Activated B cell treated with CpG ODN at 0.5 μM for 24 hours (primary cell): ENCODE measurements around the gene ATAD3A. TPM values are rescaled to one million over a fixed set of nuclear protein-coding genes. Genes with fewer than 3 reads are reported as not detected.
"Not testable (repeated sequence)": the region's sequence is repeated elsewhere in the genome, so short reads cannot be mapped to it uniquely, and the experiment has no call there.

Experiments used
- ATAC-seq: fragments of 200-7000 bp; cut with Tn5 transposase; one replicate; pipeline ENCODE4 v1.10.0; 2021; ENCODE audit warnings: low read depth, mild to moderate bottlenecking, moderate library complexity
- CTCF ChIA-PET: fragments of 350-600 bp; sonication (Branson Sonifier 250); formaldehyde crosslinking; loops from one replicate; lab custom pipeline; 2021; ENCODE audit warnings: antibody characterized with exemption; lab: Charles Lee
- POLR2A ChIA-PET: fragments of 350-600 bp; sonication (Branson Sonifier 250); formaldehyde crosslinking; loops from one replicate; lab custom pipeline; 2021; ENCODE audit warnings: antibody characterized with exemption; lab: Charles Lee
- DNase-seq: peaks from one replicate; pipeline ENCODE4 v3.0.0; 2022
- H3K27ac Mint-ChIP-seq: one replicate; pipeline ENCODE4 v1.8.0; 2020; ENCODE audit warnings: mixed read lengths
- H3K27me3 Mint-ChIP-seq: one replicate; pipeline ENCODE4 v1.8.0; 2021; ENCODE audit warnings: mixed read lengths
- H3K36me3 Mint-ChIP-seq: one replicate; pipeline ENCODE4 v1.8.0; 2021; ENCODE audit warnings: low read depth, mixed read lengths
- H3K4me1 Mint-ChIP-seq: one replicate; pipeline ENCODE4 v1.8.0; 2021; ENCODE audit warnings: mixed read lengths
- H3K4me3 Mint-ChIP-seq: one replicate; pipeline ENCODE4 v1.8.0; 2020; ENCODE audit warnings: mild to moderate bottlenecking, mixed read lengths
- H3K9me3 Mint-ChIP-seq: one replicate; pipeline ENCODE4 v1.8.0; 2020; ENCODE audit warnings: mixed read lengths
- intact Hi-C: fragments of 100-400 bp; cut with micrococcal nuclease; formaldehyde crosslinking; loops from one replicate; pipeline ENCODE4 v1.15.1; 2024
- total RNA-seq: library from RNA; stranded (reverse); gene quantifications from 2 replicates; pipeline ENCODE4 v1.2.3, GENCODE V29; 2022
- TF ChIP-seq, protein P1 (sequence below): fragments of 200-600 bp; IDR thresholded peaks from one replicate; pipeline ENCODE4 v1.8.0; 2022; ENCODE audit warnings: antibody characterized with exemption, mild to moderate bottlenecking

Gene ATAD3A
- total RNA-seq, 1 donor from 2014 or later = 32.4 TPM

DNA sequence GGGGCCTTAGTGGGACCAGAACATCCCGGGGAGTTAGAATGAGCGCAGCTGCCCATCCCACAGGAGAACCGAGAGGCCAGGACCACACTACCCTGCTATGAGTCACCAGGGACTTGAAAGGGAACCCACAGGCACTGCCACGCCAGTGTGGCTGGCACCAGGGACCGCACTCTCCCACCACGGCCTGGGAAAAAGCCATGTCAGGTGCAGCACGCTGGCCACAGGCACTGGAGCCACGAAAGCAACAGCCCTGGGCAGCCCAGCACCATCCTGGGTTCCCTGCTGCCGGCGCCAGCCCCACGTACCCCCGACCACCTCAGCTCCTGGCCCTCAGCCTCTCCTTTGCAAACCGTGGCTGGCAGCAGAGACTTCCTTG lies 42.6 kb downstream of the ATAD3A start:
- CTCF ChIA-PET = no interaction called here
- no peaks in the 10 kb centered on the region for H3K27me3 Mint-ChIP-seq
- ATAC-seq = no peak
- H3K4me1 Mint-ChIP-seq = peaks cover 1% of the 10 kb centered on the region
- no peak overlapping the region for H3K27ac Mint-ChIP-seq
- H3K36me3 Mint-ChIP-seq = peaks cover 2% of the 10 kb centered on the region
- H3K4me3 Mint-ChIP-seq = no peak overlapping the region
- intact Hi-C loops = no loop called here
- no peak for DNase-seq
- TF ChIP-seq, protein P1, sequence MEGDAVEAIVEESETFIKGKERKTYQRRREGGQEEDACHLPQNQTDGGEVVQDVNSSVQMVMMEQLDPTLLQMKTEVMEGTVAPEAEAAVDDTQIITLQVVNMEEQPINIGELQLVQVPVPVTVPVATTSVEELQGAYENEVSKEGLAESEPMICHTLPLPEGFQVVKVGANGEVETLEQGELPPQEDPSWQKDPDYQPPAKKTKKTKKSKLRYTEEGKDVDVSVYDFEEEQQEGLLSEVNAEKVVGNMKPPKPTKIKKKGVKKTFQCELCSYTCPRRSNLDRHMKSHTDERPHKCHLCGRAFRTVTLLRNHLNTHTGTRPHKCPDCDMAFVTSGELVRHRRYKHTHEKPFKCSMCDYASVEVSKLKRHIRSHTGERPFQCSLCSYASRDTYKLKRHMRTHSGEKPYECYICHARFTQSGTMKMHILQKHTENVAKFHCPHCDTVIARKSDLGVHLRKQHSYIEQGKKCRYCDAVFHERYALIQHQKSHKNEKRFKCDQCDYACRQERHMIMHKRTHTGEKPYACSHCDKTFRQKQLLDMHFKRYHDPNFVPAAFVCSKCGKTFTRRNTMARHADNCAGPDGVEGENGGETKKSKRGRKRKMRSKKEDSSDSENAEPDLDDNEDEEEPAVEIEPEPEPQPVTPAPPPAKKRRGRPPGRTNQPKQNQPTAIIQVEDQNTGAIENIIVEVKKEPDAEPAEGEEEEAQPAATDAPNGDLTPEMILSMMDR = no peak
- no peaks in the 10 kb centered on the region for H3K9me3 Mint-ChIP-seq
- POLR2A ChIA-PET = no interaction called here

DNA sequence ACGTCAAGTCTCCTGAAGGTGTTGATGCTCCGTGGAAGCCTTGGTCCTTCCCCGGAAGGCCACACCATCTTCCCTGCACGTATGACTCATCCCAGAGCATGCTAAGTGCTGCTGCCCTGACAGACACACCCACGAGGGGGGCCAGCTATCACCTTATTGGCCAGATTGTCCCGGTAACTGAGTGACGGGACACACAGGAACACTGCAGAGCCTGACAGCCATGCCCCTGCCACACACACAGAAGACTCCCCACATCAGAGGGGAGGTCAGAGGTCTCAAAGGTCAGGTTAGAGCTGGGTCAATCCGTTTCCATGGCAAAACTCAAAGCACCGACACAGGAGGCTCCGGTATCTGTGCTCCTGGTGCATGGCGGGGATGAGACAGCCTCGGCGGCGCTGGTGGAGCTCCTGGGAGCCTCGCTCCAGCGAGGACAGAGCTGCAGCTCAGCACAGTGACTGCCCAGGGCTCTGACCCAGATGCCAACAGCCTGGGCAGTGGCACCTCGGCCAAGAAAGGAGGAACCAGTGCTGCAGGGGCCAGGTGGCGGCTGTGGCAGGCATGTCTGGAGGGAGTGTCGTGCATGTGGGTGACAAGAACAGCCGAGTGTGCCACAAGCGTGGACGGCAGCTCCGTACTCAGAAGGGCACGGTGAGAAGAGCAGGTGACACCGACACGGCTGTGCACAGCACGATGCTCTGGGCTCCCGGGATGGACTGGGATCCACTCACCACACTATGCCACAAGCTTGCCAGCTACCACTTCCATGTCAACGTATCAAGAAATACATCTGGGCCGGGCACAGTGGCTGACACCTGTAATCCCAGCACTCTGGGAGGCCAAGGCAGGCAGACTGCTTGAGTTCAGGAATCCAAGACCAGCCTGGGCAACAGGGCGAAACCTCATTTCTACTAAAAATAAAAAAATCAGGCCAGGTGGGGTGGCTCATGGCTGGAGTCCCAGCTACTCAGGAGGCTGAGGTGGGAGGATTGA lies 43.3 kb downstream of the ATAD3A start:
- peaks cover 2% of the 10 kb centered on the region for H3K36me3 Mint-ChIP-seq
- H3K9me3 Mint-ChIP-seq = no peaks in the 10 kb centered on the region
- intact Hi-C loops = no loop called here
- H3K27ac Mint-ChIP-seq = no peak overlapping the region
- no peak overlapping the region for H3K4me3 Mint-ChIP-seq
- TF ChIP-seq, protein P1 = no peak
- ChIA-PET POLR2A (no interaction called here), CTCF (no interaction called here)
- no peak for ATAC-seq
- DNase-seq = no peak
- H3K27me3 Mint-ChIP-seq = no peaks in the 10 kb centered on the region
- peaks cover 1% of the 10 kb centered on the region for H3K4me1 Mint-ChIP-seq

DNA sequence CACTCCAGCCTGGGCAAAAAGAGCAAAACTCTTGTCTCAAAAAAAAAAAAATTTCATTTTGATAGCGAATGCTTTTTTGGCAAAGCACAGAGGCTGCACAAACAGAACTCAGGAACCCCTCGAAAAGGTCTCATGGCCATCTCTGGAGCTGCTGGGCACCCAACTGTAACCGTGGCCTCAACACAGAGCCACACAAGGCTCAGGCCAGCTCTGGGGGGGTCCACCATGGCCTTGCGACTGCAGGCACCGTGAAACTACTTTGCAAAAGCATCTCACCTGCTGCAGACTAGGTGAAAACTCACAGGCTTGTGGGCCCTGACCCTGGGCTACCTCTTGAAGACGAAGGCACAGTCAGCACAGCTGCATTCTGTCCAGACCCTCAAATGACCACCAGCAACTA lies 44.5 kb downstream of the ATAD3A start:
- intact Hi-C loops = no loop called here
- ATAC-seq = no peak
- TF ChIP-seq, protein P1 = no peak
- no peaks in the 10 kb centered on the region for H3K27me3 Mint-ChIP-seq
- CTCF ChIA-PET = no interaction called here
- POLR2A ChIA-PET = no interaction called here
- H3K4me1 Mint-ChIP-seq = peaks cover 1% of the 10 kb centered on the region
- no peak overlapping the region for H3K4me3 Mint-ChIP-seq
- peaks cover 9% of the 10 kb centered on the region for H3K36me3 Mint-ChIP-seq
- H3K9me3 Mint-ChIP-seq = no peaks in the 10 kb centered on the region
- H3K27ac Mint-ChIP-seq = peak overlapping the region; percentile 41
- DNase-seq = no peak

DNA sequence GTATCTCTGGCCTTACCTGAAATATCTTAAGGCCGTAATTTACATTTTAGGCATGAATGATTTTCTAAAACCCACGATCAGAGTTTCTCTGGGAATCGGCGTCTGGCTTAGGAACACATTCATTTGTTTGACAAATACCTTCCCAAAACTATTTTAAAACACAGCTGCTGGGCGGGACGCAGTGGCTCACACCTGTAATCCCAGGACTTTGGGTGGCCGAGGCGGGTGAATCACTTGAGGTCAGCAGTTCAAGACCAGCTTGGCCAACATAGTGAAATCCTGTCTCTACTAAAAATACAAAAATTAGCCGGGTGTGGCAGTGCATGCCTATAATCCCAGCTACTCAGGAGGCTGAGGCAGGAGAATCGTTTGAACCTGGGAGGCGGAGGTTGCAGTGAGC lies 45.0 kb downstream of the ATAD3A start:
- H3K4me1 Mint-ChIP-seq, CTCF ChIA-PET, ATAC-seq, DNase-seq, H3K27me3 Mint-ChIP-seq, H3K4me3 Mint-ChIP-seq, POLR2A ChIA-PET, H3K9me3 Mint-ChIP-seq, H3K27ac Mint-ChIP-seq, intact Hi-C loops: not testable (repeated sequence)
- peaks cover 14% of the 10 kb centered on the region for H3K36me3 Mint-ChIP-seq

DNA sequence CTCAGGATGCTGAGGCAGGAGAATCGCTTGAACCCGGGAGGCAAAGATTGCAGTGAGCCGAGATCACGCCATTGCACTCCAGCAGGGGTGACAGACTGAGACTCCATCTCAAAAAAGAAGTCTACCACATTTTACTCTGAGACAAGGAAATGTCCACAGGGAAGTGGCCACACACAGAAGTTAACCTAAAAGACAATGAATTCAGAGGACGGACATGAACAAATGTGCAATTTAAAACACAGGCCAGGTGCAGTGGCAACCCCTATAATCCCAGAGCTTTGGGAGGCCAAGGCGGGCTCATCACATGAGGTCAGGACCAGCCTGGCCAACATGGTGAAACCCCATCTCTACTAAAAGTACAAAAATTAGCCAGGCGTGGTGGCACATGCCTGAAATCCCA lies 45.7 kb downstream of the ATAD3A start:
- POLR2A ChIA-PET, H3K4me3 Mint-ChIP-seq, H3K9me3 Mint-ChIP-seq, ATAC-seq, DNase-seq, H3K4me1 Mint-ChIP-seq, CTCF ChIA-PET, intact Hi-C loops, H3K27me3 Mint-ChIP-seq: not testable (repeated sequence)
- Mint-ChIP-seq H3K27ac (peak overlapping the region; percentile 41), H3K36me3 (peaks cover 21% of the 10 kb centered on the region)

DNA sequence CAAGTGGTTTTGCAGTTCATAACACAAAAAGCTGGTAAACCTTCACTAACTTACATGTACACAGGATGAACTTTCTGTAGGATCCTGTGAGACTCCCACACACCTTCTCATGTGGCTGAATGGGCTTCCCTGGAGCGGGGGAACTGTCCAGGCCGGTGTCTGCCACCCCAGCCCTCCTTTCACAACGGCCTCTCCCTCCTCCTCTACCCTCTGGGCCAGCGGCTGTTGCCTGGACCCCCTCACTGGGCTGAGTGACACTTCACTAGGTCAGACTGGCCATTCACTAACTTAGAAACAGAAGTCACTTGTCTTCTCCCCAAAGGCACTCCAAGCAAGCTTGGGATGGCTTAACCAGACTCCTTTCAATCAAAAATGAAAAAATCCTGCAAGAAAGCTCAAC lies 46.6 kb downstream of the ATAD3A start:
- ATAC-seq (no peak), DNase-seq (no peak)
- CTCF ChIA-PET = no interaction called here
- Mint-ChIP-seq H3K4me3 (no peak overlapping the region), H3K4me1 (peaks cover 4% of the 10 kb centered on the region), H3K27me3 (no peaks in the 10 kb centered on the region), H3K36me3 (peaks cover 29% of the 10 kb centered on the region), H3K27ac (peak overlapping the region; percentile 1), H3K9me3 (no peaks in the 10 kb centered on the region)
- TF ChIP-seq, protein P1 = no peak
- intact Hi-C loops = no loop called here
- POLR2A ChIA-PET = no interaction called here
